Upper lobe of left lung (tissue), 4 donors: ENCODE results near the gene NHERF1.

Experiments
- EP300 ChIP-seq, 4 donors: sonication (generic); formaldehyde crosslinking; IDR thresholded peaks; one replicate each; pipeline ENCODE4 v1.5.1; 2017; ENCODE audit warnings: antibody characterized with exemption in 4 of 4, control low read depth in 2 of 4
- POLR2A ChIP-seq, 4 donors: fragments of 450-650 bp; IDR thresholded peaks; one replicate each; pipeline ENCODE4 v1.5.1; 2016 to 2017; ENCODE audit warnings: antibody characterized with exemption in 4 of 4, mild to moderate bottlenecking in 2 of 4
- POLR2AphosphoS5 ChIP-seq, 2 donors: sonication (generic); formaldehyde crosslinking; IDR thresholded peaks; one replicate each; pipeline ENCODE4 v1.5.1; 2017; ENCODE audit warnings: antibody characterized with exemption in 2 of 2
- TF ChIP-seq, protein P1 (sequence below), 6 experiments: fragments of 450-650 bp in 4 of 6; fragments of 200-600 bp in 2 of 6; sonication (generic) in 2 of 6; IDR thresholded peaks; one replicate each; pipeline ENCODE4 v1.5.1; 2016 to 2019; ENCODE audit warnings: antibody characterized with exemption in 6 of 6

DNA sequence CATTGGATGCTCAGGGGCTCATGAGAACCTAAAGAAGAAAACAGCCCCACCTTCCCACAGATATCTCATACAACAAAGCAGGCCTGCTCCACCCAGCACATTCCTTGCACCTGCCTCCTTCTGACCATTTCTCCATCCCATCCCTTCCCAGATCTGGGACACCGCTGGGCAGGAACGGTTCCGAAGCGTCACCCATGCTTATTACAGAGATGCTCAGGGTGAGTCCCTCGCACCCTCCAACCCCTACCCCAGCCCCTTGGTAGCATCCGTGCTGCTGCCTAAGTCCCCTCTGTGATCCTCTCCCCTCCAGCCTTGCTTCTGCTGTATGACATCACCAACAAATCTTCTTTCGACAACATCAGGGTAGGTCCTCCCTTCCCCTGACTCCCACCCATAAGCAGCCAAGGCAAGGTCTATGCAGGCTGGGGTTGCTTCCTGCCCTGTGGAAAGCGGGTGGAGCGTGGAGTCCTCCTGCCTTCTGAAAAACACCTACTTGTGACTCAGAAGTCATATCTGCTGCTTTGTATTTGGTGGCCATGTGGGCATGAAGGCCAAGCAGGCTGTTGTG is 5.4 kb upstream of the NHERF1 start:
- TF ChIP-seq, protein P1, sequence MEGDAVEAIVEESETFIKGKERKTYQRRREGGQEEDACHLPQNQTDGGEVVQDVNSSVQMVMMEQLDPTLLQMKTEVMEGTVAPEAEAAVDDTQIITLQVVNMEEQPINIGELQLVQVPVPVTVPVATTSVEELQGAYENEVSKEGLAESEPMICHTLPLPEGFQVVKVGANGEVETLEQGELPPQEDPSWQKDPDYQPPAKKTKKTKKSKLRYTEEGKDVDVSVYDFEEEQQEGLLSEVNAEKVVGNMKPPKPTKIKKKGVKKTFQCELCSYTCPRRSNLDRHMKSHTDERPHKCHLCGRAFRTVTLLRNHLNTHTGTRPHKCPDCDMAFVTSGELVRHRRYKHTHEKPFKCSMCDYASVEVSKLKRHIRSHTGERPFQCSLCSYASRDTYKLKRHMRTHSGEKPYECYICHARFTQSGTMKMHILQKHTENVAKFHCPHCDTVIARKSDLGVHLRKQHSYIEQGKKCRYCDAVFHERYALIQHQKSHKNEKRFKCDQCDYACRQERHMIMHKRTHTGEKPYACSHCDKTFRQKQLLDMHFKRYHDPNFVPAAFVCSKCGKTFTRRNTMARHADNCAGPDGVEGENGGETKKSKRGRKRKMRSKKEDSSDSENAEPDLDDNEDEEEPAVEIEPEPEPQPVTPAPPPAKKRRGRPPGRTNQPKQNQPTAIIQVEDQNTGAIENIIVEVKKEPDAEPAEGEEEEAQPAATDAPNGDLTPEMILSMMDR (IDR thresholded peaks at IDR 0.05): no peak
- TF ChIP-seq POLR2A (IDR thresholded peaks at IDR 0.05): no peak
- TF ChIP-seq POLR2AphosphoS5 (IDR thresholded peaks at IDR 0.05): no peak
- TF ChIP-seq EP300 (IDR thresholded peaks at IDR 0.05): no peak
